Psoas muscle (tissue), 8 donors: Measurements from ENCODE around the gene SLC26A9. TPM values are rescaled to one million over a fixed set of nuclear protein-coding genes. Genes with fewer than 3 reads are reported as not detected.

Experiments
- ATAC-seq, 4 donors: fragments of 200-7000 bp; cut with Tn5 transposase; one replicate each; pipeline ENCODE4 v1.9.1; 2020; ENCODE audit warnings: moderate library complexity in 3 of 4, mild to moderate bottlenecking in 2 of 4
- DNase-seq, 2 donors: peaks; one replicate each; pipeline ENCODE4 v3.0.0-alpha.2; 2020
- H3K27ac ChIP-seq: fragments of 200-600 bp; one replicate; pipeline ENCODE4 v1.8.0; 2022
- H3K27me3 ChIP-seq, 3 donors: fragments of 200-600 bp in 1 of 3; one replicate each; pipeline versions ENCODE4 v1.6.1 to v1.8.0; 2013 to 2022; ENCODE audit warnings: low read length in 2 of 3, mild to moderate bottlenecking in 2 of 3, moderate library complexity in 1 of 3; ENCODE audit not compliant: insufficient read depth in 3 of 3
- H3K36me3 ChIP-seq, 2 donors: fragments of 200-600 bp in 1 of 2; one replicate each; pipeline versions ENCODE4 v1.6.1 to v1.8.0; 2013 to 2022; ENCODE audit warnings: low read depth in 1 of 2, mild to moderate bottlenecking in 1 of 2, moderate library complexity in 1 of 2; ENCODE audit not compliant: insufficient read depth in 1 of 2
- H3K4me1 ChIP-seq: fragments of 200-600 bp; one replicate; pipeline ENCODE4 v1.8.0; 2022
- H3K4me3 ChIP-seq: fragments of 200-600 bp; one replicate; pipeline ENCODE4 v1.8.0; 2022; ENCODE audit warnings: mild to moderate bottlenecking
- H3K9me3 ChIP-seq: fragments of 200-600 bp; one replicate; pipeline ENCODE4 v1.8.0; 2022
- CTCF ChIP-seq: fragments of 200-600 bp; IDR thresholded peaks from one replicate; pipeline ENCODE4 v1.8.0; 2022; ENCODE audit warnings: antibody characterized with exemption
- WGBS, 3 donors: extraction: QIAGEN DNeasy Blood & Tissue Kit; methylation state at CpG; one replicate each; pipeline versions ENCODE4 v1.1.6 to v1.1.7; 2013; 5-methylcytosine and 5-hydroxymethylcytosine counted together
- intact Hi-C, 2 donors: fragments of 100-400 bp; cut with DNase I; formaldehyde crosslinking; loops; one replicate each; pipeline versions ENCODE4 v1.11.0 to v1.14.2; 2022
- polyA plus RNA-seq, 3 donors: library from polyadenylated mRNA; stranded (reverse); fragments of 200-250 nt; gene quantifications; one replicate each; pipeline ENCODE4 v1.2.3, GENCODE V29; 2013
- total RNA-seq, 4 donors: library from RNA; stranded (reverse); fragmentation: NEBNext Ultra II Directional in 2 of 4; extraction: Animal tissue kit (Norgen Biotek cat#: 25700) in 2 of 4; gene quantifications; one replicate each; pipeline versions ENCODE4 v1.2.1 to v1.2.4, GENCODE V29; 2021 to 2023
- donor health status: healthy with polysubstance abuse.
- donor health status: DM: no; HTN: no; CAD: no; lungs with moderate emphysema.
- donor health status: Bipolar disorder and iron deficiency.
- donor health status: healthy.
- donor health status: DM: yes; HTN: yes; CAD: no.
- donor health status: DM: no; HTN: no; CAD: no.
- donor health status: DM: no; HTN: no; CAD: no.
- donor health status: DM: yes; HTN: yes; CAD: no.

The SLC26A9 gene
- total and polyA plus RNA-seq, 7 donors, result 0.15 to 5.5 (median 0.42) TPM

- H3K36me3 ChIP-seq, result no peaks in the 10 kb centered on the region
- H3K4me3 ChIP-seq, result no peak overlapping the region
- DNase-seq, result peak in 1 of 2 donors; percentile 20
- WGBS, 3 donors, result 64 to 75% (median 70%) methylated on average over 12 of the region's 12 CpGs
- H3K4me1 ChIP-seq, result no peaks in the 10 kb centered on the region
- ATAC-seq, result peak in 2 of 4 donors; percentile 8 to 12
- intact Hi-C loops, result no loop called here
- H3K27me3 ChIP-seq, result no peaks in the 10 kb centered on the region
- TF ChIP-seq CTCF, result no peak
- H3K27ac ChIP-seq, result no peak overlapping the region
- H3K9me3 ChIP-seq, result no peaks in the 10 kb centered on the region
Measured at GRCh38 chr1:205988585-205988995, 45.3 kb upstream of the SLC26A9 start.

GRCh38 chr1:205986861-205987260 lies 43.6 kb upstream of the SLC26A9 start:
- Histone ChIP-seq H3K36me3 (peaks cover 0 to 4% of the 10 kb centered on the region in 2 donors), H3K4me1 (no peaks in the 10 kb centered on the region), H3K9me3 (no peaks in the 10 kb centered on the region), H3K27ac (no peak overlapping the region), H3K27me3 (no peaks in the 10 kb centered on the region), H3K4me3 (no peak overlapping the region)
- TF ChIP-seq CTCF, result no peak
- ATAC-seq (no peak), DNase-seq (no peak)
- intact Hi-C loops, result no loop called here
- WGBS, 3 donors, result 57 to 76% (median 66%) methylated on average over 2 of the region's 2 CpGs

- no peak for TF ChIP-seq CTCF
- intact Hi-C loops, result no loop called here
- H3K9me3 ChIP-seq, result no peaks in the 10 kb centered on the region
- no peak overlapping the region for H3K27ac ChIP-seq
- DNase-seq, result no peak
- 48 to 59% (median 56%) methylated on average over 3 of the region's 3 CpGs for WGBS, 3 donors
- ATAC-seq, result peak in 1 of 4 donors; percentile 23
- H3K4me1 ChIP-seq, result no peaks in the 10 kb centered on the region
- H3K4me3 ChIP-seq, result no peak overlapping the region
- peaks cover 0 to 4% of the 10 kb centered on the region in 2 donors for H3K36me3 ChIP-seq
- H3K27me3 ChIP-seq, result no peaks in the 10 kb centered on the region
Measured at GRCh38 chr1:205986292-205986691, 43.0 kb upstream of the SLC26A9 start.

- no peaks in the 10 kb centered on the region for H3K4me1 ChIP-seq
- no peaks in the 10 kb centered on the region for H3K9me3 ChIP-seq
- H3K27me3 ChIP-seq, result no peaks in the 10 kb centered on the region
- no peak for DNase-seq
- intact Hi-C loops, result loop anchor here in 1 of 2 donors (2.0 kb wide), 1 partner anchor 121 kb away; no protein-coding TSS in a partner anchor
- 74 to 85% (median 78%) methylated on average over 9 of the region's 9 CpGs for WGBS, 3 donors
- H3K4me3 ChIP-seq, result no peak overlapping the region
- H3K36me3 ChIP-seq, result peaks cover 0 to 4% of the 10 kb centered on the region in 2 donors
- no peak for ATAC-seq
- no peak for TF ChIP-seq CTCF
- H3K27ac ChIP-seq, result no peak overlapping the region
Measured at GRCh38 chr1:205985330-205986005, 42.2 kb upstream of the SLC26A9 start.
